Measurements from ENCODE around the gene GNLY. TPM values are rescaled to one million over a fixed set of nuclear protein-coding genes. Genes with fewer than 3 reads are reported as not detected.

Gene GNLY
- total and polyA plus RNA-seq, 2 of the 13 experiments (the other 11 are each of a cell fraction or from before 2014, with no cell fraction given), result not detected

GRCh38 chr2:85698880-85699254, 4.7 kb downstream of the GNLY start (continued):
- TF ChIP-seq ZNF646 (CRISPR knock-in tag; IDR thresholded peaks at IDR 0.05) (no peak), ZBTB34 (CRISPR knock-in tag; IDR thresholded peaks at IDR 0.05) (no peak), ZNF660 (CRISPR knock-in tag; IDR thresholded peaks at IDR 0.05; ENCODE audit: borderline replicate concordance, low read depth) (no peak), BATF2 (CRISPR knock-in tag; IDR thresholded peaks at IDR 0.05) (no peak), AKNA (CRISPR knock-in tag; IDR thresholded peaks at IDR 0.05; ENCODE audit: borderline replicate concordance) (no peak), ZFP90 (CRISPR knock-in tag; IDR thresholded peaks at IDR 0.05; ENCODE audit: borderline replicate concordance) (no peak), ZNF564 (CRISPR knock-in tag; IDR thresholded peaks at IDR 0.05) (no peak), ZNF468 (CRISPR knock-in tag; IDR thresholded peaks at IDR 0.05) (no peak)
